ENCODE results near the gene ATP10A. TPM values are rescaled to one million over a fixed set of nuclear protein-coding genes. Genes with fewer than 3 reads are reported as not detected.

Gene ATP10A
- total RNA-seq, 1 experiment from 2014 or later = 2.1 TPM

DNA sequence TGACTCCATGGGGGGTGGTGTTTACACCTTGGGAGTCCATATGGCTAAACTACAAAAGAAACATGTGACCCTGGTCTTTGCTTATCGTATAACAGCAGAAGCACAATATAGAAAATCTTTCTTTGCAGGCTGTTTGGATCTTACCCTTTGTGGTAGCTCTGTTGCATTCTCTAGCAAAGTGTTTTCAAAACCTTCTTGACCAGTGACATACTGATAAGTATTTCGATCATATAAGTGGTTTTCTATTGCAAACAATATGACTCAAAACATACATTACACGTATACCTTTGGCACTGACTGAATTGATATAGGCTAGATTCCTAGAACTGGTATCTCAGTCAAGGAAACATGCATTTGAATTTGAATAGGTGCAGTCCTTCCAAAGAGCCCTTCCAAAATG is 24.7 kb upstream of the ATP10A start (continued):
- TF ChIP-seq, protein P1, sequence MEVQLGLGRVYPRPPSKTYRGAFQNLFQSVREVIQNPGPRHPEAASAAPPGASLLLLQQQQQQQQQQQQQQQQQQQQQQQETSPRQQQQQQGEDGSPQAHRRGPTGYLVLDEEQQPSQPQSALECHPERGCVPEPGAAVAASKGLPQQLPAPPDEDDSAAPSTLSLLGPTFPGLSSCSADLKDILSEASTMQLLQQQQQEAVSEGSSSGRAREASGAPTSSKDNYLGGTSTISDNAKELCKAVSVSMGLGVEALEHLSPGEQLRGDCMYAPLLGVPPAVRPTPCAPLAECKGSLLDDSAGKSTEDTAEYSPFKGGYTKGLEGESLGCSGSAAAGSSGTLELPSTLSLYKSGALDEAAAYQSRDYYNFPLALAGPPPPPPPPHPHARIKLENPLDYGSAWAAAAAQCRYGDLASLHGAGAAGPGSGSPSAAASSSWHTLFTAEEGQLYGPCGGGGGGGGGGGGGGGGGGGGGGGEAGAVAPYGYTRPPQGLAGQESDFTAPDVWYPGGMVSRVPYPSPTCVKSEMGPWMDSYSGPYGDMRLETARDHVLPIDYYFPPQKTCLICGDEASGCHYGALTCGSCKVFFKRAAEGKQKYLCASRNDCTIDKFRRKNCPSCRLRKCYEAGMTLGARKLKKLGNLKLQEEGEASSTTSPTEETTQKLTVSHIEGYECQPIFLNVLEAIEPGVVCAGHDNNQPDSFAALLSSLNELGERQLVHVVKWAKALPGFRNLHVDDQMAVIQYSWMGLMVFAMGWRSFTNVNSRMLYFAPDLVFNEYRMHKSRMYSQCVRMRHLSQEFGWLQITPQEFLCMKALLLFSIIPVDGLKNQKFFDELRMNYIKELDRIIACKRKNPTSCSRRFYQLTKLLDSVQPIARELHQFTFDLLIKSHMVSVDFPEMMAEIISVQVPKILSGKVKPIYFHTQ (CRISPR knock-in tag; IDR thresholded peaks at IDR 0.05) = no peak
- TF ChIP-seq, protein P2, sequence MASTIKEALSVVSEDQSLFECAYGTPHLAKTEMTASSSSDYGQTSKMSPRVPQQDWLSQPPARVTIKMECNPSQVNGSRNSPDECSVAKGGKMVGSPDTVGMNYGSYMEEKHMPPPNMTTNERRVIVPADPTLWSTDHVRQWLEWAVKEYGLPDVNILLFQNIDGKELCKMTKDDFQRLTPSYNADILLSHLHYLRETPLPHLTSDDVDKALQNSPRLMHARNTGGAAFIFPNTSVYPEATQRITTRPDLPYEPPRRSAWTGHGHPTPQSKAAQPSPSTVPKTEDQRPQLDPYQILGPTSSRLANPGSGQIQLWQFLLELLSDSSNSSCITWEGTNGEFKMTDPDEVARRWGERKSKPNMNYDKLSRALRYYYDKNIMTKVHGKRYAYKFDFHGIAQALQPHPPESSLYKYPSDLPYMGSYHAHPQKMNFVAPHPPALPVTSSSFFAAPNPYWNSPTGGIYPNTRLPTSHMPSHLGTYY (CRISPR knock-in tag; IDR thresholded peaks at IDR 0.05) = no peak
- TF ChIP-seq NR1H2 (CRISPR knock-in tag; IDR thresholded peaks at IDR 0.05) (no peak), CREB1 (CRISPR knock-in tag; IDR thresholded peaks at IDR 0.05) (no peak), RELA (CRISPR knock-in tag; IDR thresholded peaks at IDR 0.05; ENCODE audit: borderline replicate concordance) (no peak), NFE2L1 (CRISPR knock-in tag; IDR thresholded peaks at IDR 0.05) (no peak), PRRX2 (CRISPR knock-in tag; IDR thresholded peaks at IDR 0.05) (no peak)
- TF ChIP-seq, protein P3, sequence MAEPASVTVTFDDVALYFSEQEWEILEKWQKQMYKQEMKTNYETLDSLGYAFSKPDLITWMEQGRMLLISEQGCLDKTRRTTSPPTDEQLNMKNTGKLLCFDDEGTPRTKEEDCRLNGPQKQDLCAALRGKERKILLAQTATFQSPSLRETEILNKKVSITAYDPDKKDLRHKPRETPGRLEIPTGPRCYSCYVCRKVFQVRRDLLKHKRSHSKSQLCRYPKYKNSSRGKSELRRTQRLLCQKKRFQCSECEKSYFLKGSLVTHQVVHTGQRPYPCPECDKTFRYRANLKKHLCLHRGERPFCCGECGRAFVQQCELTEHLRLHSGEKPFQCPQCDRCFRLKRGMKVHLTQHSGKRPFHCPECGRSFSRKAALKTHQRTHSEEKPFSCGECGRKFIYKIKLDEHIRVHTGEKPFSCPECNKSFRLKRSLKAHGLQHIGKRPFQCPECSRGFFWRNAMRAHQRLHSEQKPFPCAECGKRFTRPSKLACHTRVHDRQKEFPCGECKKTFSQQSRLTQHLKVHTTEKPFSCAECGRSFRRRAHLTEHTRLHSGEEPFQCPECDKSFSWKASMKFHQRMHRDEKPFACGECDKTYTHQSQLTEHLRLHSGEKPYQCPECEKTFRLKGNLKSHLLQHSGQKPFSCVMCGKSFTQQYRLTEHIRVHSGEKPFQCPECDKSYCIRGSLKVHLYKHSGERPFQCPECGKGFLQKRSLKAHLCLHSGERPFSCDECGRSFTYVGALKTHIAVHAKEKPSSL (CRISPR knock-in tag; conservative IDR thresholded peaks at IDR 0.05) = no peak
- TF ChIP-seq, protein P4, sequence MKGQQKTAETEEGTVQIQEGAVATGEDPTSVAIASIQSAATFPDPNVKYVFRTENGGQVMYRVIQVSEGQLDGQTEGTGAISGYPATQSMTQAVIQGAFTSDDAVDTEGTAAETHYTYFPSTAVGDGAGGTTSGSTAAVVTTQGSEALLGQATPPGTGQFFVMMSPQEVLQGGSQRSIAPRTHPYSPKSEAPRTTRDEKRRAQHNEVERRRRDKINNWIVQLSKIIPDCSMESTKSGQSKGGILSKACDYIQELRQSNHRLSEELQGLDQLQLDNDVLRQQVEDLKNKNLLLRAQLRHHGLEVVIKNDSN (CRISPR knock-in tag; IDR thresholded peaks at IDR 0.05) = no peak

DNA sequence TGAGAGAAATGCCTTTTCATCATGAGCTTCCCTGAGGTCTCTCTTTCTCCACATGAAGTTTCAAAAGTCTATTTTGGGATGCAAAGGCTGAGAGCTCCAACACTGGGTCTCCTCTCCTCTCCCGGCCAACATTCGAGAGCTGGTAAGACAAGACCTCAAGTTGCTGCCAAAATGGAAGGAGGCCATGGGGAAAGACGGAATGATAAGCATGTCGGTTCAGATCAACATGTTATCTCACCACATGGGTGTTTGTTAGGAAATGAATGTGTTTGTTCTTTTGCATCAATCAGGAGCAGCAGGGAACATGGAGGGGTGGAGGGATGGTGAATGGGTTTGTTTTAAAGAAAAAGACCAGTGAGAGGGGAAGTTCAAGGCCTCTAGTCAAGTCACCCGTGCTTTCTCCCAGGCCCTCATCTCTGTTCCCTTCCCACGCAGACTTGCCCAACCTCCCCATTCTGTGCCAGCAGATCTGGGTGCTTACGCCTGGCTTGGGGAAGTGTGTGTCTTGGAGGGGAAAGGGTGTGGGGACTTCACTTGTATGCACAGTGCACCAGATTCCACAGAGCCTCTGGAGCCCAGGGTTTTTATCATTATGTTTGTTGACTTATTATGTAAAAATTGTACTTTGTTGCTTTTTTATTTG is 23.5 kb upstream of the ATP10A start:
- CTCF ChIA-PET = interaction anchor here (1.0 to 1.7 kb wide), 2 partner anchors 47 to 103 kb away, joined by 3 to 4 read pairs; no protein-coding TSS in a partner anchor
- TF ChIP-seq, protein P5, sequence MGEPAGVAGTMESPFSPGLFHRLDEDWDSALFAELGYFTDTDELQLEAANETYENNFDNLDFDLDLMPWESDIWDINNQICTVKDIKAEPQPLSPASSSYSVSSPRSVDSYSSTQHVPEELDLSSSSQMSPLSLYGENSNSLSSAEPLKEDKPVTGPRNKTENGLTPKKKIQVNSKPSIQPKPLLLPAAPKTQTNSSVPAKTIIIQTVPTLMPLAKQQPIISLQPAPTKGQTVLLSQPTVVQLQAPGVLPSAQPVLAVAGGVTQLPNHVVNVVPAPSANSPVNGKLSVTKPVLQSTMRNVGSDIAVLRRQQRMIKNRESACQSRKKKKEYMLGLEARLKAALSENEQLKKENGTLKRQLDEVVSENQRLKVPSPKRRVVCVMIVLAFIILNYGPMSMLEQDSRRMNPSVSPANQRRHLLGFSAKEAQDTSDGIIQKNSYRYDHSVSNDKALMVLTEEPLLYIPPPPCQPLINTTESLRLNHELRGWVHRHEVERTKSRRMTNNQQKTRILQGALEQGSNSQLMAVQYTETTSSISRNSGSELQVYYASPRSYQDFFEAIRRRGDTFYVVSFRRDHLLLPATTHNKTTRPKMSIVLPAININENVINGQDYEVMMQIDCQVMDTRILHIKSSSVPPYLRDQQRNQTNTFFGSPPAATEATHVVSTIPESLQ (CRISPR knock-in tag; IDR thresholded peaks at IDR 0.05) = no peak
- TF ChIP-seq, protein P6, sequence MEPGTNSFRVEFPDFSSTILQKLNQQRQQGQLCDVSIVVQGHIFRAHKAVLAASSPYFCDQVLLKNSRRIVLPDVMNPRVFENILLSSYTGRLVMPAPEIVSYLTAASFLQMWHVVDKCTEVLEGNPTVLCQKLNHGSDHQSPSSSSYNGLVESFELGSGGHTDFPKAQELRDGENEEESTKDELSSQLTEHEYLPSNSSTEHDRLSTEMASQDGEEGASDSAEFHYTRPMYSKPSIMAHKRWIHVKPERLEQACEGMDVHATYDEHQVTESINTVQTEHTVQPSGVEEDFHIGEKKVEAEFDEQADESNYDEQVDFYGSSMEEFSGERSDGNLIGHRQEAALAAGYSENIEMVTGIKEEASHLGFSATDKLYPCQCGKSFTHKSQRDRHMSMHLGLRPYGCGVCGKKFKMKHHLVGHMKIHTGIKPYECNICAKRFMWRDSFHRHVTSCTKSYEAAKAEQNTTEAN (CRISPR knock-in tag; IDR thresholded peaks at IDR 0.05) = no peak
- TF ChIP-seq, protein P7, sequence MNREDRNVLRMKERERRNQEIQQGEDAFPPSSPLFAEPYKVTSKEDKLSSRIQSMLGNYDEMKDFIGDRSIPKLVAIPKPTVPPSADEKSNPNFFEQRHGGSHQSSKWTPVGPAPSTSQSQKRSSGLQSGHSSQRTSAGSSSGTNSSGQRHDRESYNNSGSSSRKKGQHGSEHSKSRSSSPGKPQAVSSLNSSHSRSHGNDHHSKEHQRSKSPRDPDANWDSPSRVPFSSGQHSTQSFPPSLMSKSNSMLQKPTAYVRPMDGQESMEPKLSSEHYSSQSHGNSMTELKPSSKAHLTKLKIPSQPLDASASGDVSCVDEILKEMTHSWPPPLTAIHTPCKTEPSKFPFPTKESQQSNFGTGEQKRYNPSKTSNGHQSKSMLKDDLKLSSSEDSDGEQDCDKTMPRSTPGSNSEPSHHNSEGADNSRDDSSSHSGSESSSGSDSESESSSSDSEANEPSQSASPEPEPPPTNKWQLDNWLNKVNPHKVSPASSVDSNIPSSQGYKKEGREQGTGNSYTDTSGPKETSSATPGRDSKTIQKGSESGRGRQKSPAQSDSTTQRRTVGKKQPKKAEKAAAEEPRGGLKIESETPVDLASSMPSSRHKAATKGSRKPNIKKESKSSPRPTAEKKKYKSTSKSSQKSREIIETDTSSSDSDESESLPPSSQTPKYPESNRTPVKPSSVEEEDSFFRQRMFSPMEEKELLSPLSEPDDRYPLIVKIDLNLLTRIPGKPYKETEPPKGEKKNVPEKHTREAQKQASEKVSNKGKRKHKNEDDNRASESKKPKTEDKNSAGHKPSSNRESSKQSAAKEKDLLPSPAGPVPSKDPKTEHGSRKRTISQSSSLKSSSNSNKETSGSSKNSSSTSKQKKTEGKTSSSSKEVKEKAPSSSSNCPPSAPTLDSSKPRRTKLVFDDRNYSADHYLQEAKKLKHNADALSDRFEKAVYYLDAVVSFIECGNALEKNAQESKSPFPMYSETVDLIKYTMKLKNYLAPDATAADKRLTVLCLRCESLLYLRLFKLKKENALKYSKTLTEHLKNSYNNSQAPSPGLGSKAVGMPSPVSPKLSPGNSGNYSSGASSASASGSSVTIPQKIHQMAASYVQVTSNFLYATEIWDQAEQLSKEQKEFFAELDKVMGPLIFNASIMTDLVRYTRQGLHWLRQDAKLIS (CRISPR knock-in tag; IDR thresholded peaks at IDR 0.05; ENCODE audit: borderline replicate concordance) = no peak
- TF ChIP-seq, protein P8, sequence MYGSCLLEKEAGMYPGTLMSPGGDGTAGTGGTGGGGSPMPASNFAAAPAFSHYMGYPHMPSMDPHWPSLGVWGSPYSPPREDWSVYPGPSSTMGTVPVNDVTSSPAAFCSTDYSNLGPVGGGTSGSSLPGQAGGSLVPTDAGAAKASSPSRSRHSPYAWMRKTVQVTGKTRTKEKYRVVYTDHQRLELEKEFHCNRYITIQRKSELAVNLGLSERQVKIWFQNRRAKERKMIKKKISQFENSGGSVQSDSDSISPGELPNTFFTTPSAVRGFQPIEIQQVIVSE (CRISPR knock-in tag; IDR thresholded peaks at IDR 0.05; ENCODE audit: borderline replicate concordance) = no peak
- TF ChIP-seq ZNF219 (CRISPR knock-in tag; IDR thresholded peaks at IDR 0.05; ENCODE audit: borderline replicate concordance) = no peak
- TF ChIP-seq, protein P9, sequence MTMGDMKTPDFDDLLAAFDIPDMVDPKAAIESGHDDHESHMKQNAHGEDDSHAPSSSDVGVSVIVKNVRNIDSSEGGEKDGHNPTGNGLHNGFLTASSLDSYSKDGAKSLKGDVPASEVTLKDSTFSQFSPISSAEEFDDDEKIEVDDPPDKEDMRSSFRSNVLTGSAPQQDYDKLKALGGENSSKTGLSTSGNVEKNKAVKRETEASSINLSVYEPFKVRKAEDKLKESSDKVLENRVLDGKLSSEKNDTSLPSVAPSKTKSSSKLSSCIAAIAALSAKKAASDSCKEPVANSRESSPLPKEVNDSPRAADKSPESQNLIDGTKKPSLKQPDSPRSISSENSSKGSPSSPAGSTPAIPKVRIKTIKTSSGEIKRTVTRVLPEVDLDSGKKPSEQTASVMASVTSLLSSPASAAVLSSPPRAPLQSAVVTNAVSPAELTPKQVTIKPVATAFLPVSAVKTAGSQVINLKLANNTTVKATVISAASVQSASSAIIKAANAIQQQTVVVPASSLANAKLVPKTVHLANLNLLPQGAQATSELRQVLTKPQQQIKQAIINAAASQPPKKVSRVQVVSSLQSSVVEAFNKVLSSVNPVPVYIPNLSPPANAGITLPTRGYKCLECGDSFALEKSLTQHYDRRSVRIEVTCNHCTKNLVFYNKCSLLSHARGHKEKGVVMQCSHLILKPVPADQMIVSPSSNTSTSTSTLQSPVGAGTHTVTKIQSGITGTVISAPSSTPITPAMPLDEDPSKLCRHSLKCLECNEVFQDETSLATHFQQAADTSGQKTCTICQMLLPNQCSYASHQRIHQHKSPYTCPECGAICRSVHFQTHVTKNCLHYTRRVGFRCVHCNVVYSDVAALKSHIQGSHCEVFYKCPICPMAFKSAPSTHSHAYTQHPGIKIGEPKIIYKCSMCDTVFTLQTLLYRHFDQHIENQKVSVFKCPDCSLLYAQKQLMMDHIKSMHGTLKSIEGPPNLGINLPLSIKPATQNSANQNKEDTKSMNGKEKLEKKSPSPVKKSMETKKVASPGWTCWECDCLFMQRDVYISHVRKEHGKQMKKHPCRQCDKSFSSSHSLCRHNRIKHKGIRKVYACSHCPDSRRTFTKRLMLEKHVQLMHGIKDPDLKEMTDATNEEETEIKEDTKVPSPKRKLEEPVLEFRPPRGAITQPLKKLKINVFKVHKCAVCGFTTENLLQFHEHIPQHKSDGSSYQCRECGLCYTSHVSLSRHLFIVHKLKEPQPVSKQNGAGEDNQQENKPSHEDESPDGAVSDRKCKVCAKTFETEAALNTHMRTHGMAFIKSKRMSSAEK (CRISPR knock-in tag; IDR thresholded peaks at IDR 0.05; ENCODE audit: borderline replicate concordance) = no peak

More for the DNA sequence above, 23.5 kb upstream of the ATP10A start:
- Mint-ChIP-seq H3K4me3 (no peak overlapping the region), H3K27ac (no peak overlapping the region), H3K9me3 (peaks cover 16% of the 10 kb centered on the region), H3K36me3 (peaks cover 14% of the 10 kb centered on the region), H3K4me1 (peaks cover 6% of the 10 kb centered on the region; the same call in 1 of the 2 replicates), H3K27me3 (ENCODE audit: low read depth) (no peaks in the 10 kb centered on the region)
- DNase-seq (ENCODE audit: low spot score) = no peak
- POLR2A ChIA-PET = no interaction called here
- no peak for ATAC-seq

All from WTC11 (cell line).